Right ventricle myocardium superior (tissue), 1 donor: ENCODE results near the gene ELMO2. TPM values are rescaled to one million over a fixed set of nuclear protein-coding genes. Genes with fewer than 3 reads are reported as not detected.

ENCODE experiments used
- ATAC-seq: fragments of 200-7000 bp; cut with Tn5 transposase; one replicate; pipeline ENCODE4 v1.9.1; 2020; ENCODE audit warnings: mild to moderate bottlenecking; ENCODE audit not compliant: poor library complexity
- DNase-seq: peaks from one replicate; pipeline ENCODE4 v3.0.0-alpha.2; 2020
- intact Hi-C: fragments of 100-400 bp; cut with DNase I; formaldehyde crosslinking; loops from one replicate; pipeline ENCODE4 v1.11.2; 2022
- total RNA-seq: library from RNA; stranded (reverse); fragmentation: NEBNext Ultra II Directional; extraction: Animal tissue kit (Norgen Biotek cat#: 25700); gene quantifications from one replicate; pipeline ENCODE4 v1.2.1, GENCODE V29; 2021
- donor health status: DM: no; HTN: yes; CAD: no; lungs with severe emphysema.

The ELMO2 gene
- total RNA-seq, 1 donor from 2014 or later: 33.9 TPM

DNA sequence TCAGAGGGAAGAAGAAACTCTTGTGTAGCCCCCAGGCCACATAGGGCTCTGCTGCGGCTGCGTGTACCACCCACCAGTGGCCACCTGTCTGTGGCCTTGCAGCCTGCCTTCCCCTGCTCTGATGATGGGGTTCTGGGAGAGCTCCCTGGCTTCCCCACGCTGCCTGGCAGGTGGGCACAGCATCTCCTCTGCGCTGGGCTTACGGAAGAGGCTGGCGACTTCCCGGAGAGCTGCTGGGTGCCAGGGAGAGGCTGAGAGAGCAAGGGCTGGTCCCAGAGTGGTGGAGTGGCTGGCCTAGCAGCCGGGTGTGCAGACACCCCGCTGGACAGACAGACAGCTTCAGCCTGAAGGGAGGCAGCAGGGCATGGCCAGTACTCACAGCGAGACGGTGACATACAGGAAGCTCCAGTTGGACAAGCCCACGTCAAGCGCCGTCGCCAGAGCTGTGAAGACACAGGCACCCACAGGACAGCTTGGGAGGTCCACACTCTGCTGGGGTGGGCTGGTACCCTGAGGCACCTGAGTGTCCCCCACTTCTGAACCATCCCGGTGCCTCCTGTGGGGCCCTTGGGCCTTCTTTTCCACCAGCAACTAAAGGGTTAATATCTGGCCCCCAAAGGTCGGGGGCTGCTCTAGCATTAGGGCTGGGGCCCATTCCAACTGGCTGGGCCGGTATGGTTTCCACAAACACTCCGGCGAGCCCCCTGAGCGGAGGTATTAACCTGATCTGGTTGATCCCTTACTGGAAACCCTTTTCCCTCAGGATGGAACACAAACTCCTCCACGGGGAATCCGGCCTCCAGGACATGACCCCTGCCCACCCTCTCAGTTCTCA is 50.0 kb downstream of the ELMO2 start:
- no peak for ATAC-seq

DNA sequence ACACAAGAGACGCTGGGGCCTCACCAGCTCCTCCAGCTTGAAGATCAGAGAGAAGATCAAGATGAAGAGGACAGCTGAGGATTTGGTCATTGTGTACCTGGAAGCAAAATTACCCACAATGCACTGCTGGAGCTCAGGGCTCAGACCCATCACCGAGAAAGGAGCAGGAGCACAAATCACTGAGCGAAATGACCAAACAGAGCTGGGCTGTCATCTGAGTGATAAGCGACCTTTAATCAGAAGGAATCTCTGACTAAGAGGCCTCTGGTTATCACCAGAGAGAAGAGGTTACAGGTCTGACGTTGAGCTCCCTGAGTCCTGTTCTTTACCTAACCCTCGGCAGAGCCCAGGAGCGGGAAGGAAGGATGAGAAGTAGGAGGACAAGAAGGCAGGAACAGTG is 50.6 kb downstream of the ELMO2 start:
- no peak for DNase-seq
- ATAC-seq: no peak
- intact Hi-C loops: no loop called here

More for the DNA sequence above, 50.0 kb downstream of the ELMO2 start:
- intact Hi-C loops: no loop called here
- no peak for DNase-seq

DNA sequence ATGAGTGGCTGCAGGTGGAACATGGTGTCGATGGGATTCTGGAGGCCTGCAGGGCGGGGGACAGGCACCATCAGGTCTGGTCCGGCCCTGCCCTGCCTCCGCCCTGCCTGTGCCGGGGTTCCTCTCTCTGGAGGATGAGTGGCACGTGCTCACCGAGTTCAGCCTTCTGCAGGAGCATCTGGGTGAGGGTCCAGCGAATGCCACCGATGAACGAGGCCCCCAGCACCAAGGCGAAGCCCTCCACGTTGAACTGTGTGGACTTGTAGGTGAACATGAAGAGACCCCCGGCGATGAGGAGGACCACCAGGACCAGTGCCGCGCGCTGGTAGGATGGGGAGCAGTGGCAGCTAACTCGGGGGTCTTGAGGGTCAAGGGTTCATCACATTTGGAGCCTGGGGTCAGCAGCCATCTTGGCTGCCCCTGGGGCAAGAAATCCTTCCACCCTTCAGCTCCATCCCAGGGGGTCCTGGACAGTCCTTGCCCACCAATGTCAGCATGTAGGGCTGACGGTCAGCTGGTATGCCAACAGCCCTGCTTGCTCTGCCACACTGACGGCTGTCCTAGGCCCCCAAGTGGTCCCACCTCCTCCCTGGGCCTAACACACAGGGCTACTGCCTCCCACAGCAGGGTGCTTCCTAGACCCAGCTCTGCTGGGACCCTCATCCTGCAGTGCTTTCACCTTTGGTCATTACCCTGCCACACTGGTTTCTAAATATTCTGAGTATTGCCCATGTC is 51.3 kb downstream of the ELMO2 start:
- ATAC-seq: no peak
- DNase-seq: no peak
- intact Hi-C loops: no loop called here

DNA sequence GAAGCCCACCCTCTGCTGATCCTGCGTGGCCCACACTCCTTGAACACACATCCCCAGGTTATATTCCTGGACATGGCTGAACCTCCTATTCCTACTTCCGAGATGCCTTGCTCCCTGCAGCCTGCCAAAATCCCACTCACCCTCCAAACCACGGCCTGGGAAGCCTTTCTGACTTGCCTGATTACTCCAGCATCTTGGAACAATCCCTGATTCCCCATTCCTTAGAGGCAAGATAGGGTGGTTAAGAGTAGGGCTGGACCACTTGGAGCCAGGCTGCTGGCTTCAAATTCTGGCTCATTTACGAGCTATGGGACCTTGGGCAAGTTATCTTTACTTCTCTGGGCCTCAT is 52.2 kb downstream of the ELMO2 start:
- DNase-seq: no peak
- no peak for ATAC-seq
- intact Hi-C loops: no loop called here

DNA sequence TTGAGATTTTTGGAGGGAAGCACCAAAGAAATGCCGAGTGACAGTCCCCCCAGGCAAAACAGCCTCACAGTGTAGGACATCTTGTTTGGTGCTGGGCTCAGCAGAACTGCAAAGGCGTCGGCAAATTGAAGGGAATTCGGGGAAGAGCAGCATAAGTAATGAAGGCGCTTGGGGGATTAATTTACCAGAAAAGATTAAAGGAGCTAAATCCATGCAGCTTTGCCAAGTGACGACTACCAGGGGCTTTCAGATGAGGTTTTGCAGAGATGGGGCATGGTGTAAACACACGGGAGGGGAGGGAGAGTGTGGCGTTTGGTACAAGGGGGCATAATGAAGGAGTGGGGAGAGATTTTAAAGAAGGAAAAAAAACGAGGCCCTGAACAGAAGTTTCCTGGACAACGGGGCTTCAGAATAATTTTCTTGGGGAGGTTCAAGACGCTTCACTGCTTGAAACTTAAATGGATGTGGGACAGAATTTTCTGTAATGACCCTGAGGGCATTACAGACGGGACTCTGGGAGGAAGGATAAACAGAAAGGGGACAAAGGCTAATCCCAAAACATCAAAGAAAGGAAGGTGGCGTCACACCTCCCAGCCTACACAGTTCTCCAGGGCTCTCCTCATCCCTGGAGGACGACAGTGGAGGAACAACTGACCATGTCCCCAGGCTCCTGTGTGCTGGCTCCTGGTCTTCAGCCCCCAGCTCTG is 52.8 kb downstream of the ELMO2 start:
- intact Hi-C loops: no loop called here
- no peak for DNase-seq
- no peak for ATAC-seq

DNA sequence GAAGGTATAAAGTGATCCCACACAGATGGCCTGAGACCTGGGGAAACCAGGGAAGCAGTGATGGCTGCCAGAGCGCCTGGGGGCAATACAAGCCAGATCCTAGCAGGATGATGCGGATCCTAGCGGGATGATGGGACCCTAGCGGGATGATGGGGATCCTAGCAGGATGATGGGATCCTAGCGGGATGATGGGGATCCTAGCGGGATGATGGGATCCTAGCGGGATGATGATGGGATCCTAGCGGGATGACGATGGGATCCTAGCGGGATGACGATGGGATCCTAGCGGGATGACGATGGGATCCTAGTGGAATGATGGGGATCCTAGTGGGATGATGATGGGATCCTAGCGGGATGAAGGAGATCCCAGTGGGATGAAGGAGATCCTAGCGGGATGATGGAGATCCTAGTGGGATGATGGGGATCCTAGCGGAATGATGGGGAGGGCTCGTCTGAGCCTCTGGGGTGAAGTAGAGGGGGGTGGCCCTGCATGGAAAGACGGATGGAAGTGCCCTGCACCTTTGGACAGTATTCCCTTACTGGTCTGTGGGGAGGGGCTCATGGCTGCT is 54.0 kb downstream of the ELMO2 start:
- intact Hi-C loops: no loop called here
- no peak for DNase-seq
- no peak for ATAC-seq

DNA sequence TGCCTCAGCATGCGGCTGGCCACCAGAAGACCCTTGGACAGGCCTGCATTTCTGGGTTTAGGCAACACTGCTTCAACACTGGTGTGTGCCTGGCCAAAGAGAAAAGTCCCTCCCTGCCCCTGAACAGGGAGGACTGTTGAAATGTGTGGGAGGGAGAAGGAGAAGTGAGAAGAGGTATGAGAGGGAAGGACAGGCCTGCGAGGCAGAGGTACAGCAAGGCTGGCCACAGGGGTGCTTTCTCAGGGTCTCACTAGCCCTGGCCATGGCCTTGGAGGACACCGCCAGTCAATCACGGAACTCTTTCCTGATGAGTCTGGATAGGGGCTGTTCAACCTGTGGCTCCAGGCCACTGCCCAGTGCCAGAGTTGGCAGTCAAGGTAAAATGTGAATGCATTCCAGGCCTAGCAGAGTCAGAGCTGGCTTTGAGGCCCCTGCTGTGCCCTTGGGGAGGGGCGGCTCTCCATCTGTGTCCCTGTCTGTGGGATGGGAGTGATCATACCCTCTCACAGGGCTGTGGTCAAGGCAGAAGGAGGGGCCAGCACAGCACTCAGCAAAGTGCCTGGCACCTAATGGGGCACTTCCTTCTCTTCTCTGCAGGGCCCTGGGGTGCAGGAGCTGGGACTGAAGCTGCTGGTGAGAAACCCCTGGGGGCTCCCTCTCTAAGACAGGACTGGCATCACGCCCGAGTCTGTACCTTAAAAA is 54.9 kb downstream of the ELMO2 start:
- intact Hi-C loops: no loop called here
- DNase-seq (no peak), ATAC-seq (no peak)

DNA sequence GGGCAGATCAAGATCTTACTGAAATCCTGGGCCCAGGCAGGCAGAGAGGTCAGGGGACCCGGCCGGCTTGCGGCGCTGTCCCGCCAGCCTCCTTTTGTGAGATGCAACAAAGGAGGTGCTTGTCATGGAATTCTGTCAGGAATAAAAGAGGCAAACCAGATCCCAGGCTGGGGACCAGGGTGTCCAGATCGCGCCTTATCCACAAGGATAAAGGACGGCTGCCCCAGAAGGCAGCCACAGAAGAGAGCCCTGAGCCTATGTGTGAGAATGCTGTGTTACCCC is 55.5 kb downstream of the ELMO2 start:
- no peak for DNase-seq
- no peak for ATAC-seq
- intact Hi-C loops: no loop called here

DNA sequence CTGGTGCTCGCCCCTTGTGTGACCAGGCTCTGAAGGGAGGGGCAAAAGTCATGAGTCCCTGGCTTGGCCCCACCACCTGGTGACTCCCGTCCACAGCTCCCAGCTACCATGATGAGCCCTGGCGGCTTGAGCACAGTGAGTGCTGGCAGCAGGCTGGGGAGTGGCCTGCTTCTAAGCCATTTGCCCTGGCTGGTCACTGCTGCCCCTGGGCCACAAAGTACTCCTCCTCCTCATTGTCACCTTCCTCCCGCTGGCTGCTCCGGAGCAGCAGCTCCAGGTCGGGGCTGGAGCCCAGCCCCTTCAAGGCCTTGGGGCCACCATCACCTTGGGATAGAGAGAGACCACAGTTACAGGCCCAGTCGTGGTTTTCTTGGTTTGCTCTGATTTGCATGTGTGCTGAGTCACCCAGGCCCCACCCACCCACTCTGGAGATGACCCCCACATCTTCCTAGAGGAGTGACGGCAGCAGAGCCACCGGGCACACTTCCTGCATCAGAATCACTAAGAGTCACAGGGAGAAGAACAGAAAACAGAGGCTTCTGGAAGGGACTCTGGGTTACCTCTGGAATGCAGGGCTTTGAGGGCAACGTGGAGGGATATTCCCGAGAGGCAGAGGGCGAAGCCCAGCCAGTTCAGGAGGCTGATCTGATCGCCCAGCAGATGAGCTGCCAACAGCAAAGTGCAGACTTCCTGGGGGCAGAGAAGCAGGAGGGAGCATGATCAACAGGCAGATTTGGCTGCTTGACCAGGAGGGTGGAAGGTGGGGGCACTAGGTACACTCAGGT is 56.0 kb downstream of the ELMO2 start:
- ATAC-seq (no peak), DNase-seq (no peak)
- intact Hi-C loops: no loop called here

DNA sequence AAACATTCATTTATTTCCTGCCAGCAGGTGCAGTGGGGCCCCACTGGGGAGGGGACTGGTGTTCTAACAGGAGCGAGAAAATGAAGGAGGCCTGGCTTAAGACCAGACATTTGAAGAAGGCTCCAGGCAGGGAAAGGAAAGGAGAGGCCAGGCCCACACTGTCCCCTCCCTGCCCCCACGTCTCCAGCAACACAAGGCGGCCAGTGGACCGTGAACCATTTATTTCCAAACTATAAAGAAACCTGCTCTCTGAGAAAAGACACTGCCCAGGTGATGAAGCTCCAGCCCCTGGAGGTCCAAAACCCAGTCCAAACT is 56.7 kb downstream of the ELMO2 start:
- DNase-seq: no peak
- intact Hi-C loops: loop anchor here (5.0 kb wide), 2 partner anchors 217 to 327 kb away; no protein-coding TSS in a partner anchor
- no peak for ATAC-seq

DNA sequence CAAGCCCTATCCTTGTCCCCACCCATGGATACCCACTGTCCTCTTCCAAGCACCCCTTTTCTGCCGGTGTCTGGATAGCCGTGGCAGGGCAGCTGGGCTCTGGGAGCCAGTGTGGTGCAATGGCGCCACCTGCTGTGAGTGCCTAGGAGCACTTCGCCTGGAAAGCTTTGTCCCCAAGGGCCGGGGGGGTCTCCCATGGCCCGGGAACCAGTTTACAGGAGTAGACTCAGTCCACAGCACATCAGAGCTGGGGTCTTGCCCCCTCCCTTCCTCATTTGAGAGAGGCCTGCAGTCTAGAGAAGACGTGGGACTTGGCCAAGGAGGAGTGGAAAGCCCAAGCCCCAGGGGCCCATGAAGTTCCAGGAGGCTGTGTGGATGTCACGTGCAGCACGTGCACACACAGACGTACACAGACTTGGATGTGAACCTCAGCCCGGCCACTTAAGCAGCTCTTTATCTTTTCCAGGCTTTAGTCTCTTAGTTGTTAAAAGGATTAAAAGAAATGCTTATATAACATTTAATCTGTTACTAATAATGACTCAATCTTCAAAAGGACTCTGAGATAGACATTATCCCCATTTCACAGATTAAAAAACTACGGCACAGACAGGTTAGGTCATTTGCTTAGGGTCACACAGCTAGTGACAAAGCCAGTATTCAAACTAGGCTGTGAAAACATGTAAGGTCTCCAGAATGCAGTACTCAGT is 57.2 kb downstream of the ELMO2 start:
- DNase-seq (peak; percentile 79), ATAC-seq (peak; percentile 89)
- intact Hi-C loops: loop anchor here (5.0 kb wide), 2 partner anchors 217 to 327 kb away; no protein-coding TSS in a partner anchor

DNA sequence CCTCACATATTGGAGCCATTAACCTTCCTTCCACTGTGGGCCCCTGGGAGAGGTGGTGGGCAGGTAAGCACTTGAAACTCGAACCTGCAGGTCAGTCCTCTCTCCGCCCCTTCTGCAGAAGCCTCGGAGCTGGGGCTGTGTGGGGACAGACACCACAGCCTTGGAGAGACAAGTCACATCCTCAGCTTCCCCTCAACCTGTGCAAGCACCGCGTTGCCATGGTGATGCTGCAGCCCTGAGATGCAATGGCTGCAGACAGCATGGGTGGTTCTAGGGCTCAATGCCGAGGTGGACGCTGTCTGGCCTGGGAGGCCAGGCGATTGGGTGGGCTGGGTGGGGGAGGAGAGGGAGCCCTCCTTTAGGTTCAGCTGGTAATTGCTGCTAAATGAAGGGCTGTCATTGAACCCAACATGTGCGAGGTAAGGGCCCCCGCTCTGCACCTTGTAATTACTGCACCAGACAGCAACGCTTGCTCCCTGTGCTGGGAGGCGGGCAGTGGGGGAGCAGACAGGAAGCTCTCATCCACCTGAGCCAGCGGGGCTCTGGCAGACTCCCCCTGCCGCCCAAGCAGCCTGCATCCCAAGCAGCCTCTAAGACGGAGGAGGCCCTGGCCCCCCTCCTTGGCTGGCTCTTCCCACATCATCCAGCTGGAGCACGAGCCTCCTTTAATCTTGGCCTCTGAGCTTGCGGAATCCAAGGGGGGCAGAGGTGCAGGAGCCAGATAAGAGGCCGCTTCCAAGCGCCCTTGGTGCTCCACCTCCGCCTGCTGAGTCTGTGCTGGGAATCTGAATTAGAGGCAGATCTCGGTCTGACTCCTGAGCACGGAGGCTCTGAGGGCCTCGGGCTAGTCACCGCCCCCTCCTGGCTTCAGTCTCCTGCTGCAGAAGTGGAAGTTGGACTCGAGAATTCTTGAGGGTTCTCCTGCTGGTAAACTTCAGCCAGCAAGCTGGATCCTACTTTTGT is 58.3 kb downstream of the ELMO2 start:
- intact Hi-C loops: loop anchor here (5.0 kb wide), 2 partner anchors 216 to 326 kb away; no protein-coding TSS in a partner anchor
- peak; percentile 56 for DNase-seq
- ATAC-seq: peak; percentile 65

DNA sequence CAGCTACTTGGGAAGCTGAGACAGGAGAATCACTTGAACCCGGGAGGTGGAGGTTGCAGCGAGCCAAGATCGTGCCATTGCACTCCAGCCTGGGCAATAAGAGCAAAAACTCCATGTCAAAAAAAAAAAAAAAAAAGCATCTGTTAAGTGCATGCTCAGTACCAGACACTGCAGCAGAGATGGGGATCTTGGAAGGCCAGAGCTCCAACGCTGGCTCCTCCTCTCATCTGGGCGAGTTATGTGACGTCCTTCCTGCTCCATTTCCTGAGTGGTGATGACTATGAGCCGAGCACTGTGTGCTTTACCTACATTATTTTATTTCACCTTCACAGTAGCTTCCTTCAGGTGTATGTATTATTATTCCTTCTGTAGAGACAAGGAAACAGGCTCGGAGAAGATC is 59.6 kb downstream of the ELMO2 start:
- intact Hi-C loops: loop anchor here (5.0 kb wide), 2 partner anchors 214 to 324 kb away; no protein-coding TSS in a partner anchor
- DNase-seq (no peak), ATAC-seq (no peak)

DNA sequence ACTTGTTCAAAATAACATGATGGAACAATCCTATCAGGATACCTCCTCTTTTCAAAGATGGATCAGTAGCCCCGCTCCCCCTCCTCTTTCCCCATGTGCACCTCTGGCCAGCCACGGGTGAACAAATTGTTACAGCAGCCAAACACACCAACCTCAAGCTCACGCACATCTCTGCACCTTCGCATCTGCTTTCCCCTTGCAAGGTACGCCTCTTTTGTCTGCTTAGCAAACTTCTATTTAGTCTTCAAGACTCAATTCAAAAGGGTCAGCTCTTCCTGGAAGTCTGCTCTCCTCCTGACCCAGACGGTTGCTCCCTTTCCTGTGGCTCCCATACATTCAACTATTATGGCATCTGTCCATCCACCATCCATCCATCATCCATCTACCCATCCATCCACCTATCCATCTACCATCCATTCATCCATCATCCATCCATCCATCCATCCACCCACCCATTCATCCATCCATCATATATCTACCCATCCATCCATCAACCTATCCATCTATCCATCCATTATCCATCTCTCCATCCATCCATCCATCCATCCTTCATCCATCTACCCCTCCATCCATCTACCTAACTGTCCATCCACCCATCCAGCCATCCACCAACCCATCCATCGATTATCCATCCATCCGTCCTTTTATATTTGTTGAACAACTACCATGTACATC is 61.8 kb downstream of the ELMO2 start:
- no peak for ATAC-seq
- no peak for DNase-seq
- intact Hi-C loops: loop anchor here (5.0 kb wide), 2 partner anchors 212 to 322 kb away; no protein-coding TSS in a partner anchor

DNA sequence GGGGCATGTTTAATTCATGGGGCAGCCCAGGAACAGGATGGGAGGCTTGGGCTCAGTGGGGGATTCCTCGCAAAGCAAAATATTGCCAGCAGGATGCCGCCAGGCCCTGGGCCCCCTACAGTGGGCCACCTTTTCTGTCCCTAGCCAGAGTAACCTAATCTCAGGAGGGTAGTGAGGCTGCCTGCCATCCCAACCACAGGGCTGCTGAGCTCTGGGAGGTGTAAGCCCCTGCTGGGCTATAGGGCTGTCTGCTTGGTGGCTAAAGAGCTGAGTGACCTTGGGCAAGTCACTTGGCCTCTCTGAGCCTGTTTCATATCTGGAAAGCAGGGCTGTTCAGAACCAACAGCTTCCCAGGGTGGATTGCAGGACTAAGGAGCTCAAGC is 62.4 kb downstream of the ELMO2 start:
- no peak for ATAC-seq
- no peak for DNase-seq
- intact Hi-C loops: no loop called here
